ENCODE results near the gene KEL.

- TF ChIP-seq CTCF (IDR thresholded peaks at IDR 0.05; ENCODE audit: insufficient read depth, low read length, poor library complexity, severe bottlenecking) (no peak), EZH2phosphoT487 (conservative IDR thresholded peaks at IDR 0.05; ENCODE audit: low read length) (no peak)
Measured at GRCh38 chr7:142918901-142919300, 43.3 kb downstream of the KEL start.
